ENCODE data around the gene AGFG1.

Gene AGFG1

DNA sequence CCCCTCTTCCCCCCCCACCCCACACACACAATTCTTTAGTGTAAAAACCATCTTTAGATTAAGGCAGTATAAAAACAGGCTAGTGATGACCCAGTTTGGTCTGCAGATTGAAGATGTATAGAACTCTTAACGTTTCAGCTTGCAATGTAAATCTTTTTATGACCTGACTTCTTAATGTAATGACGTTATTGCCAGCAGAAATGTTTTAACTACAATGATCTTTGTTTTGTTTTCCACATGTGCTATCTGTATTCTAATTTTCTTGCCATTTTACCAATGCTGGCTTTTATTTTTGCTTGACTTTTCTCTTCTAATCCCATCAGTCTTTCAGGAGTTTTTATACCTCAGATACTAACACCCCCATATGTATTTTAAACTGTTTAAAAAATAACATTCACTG, 25.2 kb downstream of the AGFG1 start:
- TF ChIP-seq CTCF (IDR thresholded peaks at IDR 0.05), result no peak
- H3K27ac ChIP-seq, result no peak overlapping the region
- no peak for DNase-seq (ENCODE audit: low spot score)
- no peak overlapping the region for H3K4me3 ChIP-seq

GRCh38 chr2:227499627-227500300, 27.8 kb downstream of the AGFG1 start:
- DNase-seq (ENCODE audit: low spot score), result no peak
- no peak for TF ChIP-seq CTCF (IDR thresholded peaks at IDR 0.05)
- no peak overlapping the region for H3K27ac ChIP-seq
- H3K4me3 ChIP-seq, result no peak overlapping the region

- Histone ChIP-seq H3K27ac (no peak overlapping the region), H3K4me3 (no peak overlapping the region)
- DNase-seq (ENCODE audit: low spot score), result no peak
- no peak for TF ChIP-seq CTCF (IDR thresholded peaks at IDR 0.05)
Observed at GRCh38 chr2:227500301-227500630, 28.3 kb downstream of the AGFG1 start.

DNA sequence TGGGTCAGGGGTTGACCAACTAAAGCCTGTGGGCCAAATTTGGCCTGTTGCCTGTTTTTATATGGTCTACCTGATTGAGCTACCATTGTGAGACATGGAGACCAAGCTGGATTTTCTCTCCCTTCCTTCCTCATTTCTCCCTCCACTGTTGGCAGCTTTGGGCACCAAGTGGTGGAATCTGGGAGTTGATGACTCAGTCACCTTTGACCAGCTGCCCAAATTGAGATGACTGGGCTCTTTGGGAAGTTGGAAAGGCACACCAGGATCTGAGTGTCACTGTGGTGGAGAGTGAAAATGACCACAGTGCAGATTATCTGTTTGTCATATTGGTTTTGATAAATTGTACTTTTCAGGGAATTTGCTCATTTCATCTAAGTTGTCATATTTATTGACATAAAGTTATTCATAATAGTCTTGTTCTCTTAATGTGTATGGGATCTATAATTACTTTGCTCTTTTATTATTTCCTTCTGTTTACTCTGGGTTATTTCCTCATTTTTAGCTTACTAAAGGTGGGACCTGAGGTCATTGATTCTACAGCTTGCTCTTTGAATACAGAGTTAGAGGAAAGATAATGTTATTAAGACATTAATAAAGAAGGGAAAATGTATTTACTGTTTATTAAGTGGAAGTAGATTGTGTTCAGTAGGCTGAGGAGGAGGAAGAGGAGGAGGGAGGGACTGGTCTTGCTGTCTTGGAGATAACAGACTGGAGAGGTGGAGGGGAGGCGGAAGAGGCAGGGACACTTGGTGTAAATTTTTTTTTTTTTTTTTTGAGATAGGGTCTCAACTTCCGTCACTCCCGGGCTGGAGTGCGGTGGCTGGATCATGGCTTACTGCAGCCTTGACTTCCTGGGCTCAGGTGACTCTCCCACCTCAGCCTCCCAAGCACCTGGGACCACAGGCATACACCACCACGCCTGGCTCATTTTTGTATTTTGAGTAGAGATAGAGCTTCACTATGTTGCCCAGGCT, 31.8 kb downstream of the AGFG1 start:
- TF ChIP-seq CTCF (IDR thresholded peaks at IDR 0.05), result no peak
- no peak for DNase-seq (ENCODE audit: low spot score)
- H3K4me3 ChIP-seq, result no peak overlapping the region
- peak overlapping the region in 1 of 2 donors; percentile 35 for H3K27ac ChIP-seq

DNA sequence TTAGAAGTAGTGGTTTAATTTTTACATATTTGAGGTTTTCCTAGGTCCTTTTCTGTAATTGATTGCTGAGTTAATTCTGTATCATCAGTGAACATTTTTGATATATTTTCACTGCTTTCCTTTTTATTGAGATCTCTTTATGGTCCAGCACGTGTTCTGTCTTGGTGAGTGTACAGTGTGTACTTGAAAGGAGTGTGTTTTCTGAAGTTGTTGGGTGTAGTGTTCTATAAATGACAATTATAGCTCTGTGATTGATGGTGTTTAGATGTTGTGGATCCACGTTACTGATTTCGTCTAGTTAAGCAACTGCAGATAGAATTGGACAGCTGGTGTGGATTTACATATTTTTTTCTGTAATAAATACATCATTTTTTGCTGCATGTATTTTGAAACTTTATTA, 32.7 kb downstream of the AGFG1 start:
- TF ChIP-seq CTCF (IDR thresholded peaks at IDR 0.05), result no peak
- no peak for DNase-seq (ENCODE audit: low spot score)
- H3K27ac ChIP-seq, result no peak overlapping the region
- no peak overlapping the region for H3K4me3 ChIP-seq

DNA sequence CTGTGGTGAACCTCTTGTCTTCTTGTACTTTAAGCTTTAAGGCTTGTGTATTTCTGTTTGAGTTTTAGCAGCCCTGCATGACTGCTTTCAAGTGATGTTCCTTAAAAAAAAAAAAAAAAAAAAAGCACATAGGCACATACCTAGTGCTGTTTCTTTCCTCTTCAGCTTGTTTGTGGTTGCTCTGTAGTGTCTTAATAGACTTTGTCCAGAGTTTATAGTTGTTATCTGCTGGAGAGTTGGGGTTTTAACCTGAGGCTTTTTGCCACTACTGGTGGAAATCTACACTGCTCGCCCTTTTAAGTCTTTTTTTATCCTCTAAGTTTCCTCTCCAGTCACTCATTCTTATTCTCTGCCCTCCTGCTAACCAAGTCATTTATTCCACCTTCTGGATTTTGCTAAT, 34.5 kb downstream of the AGFG1 start:
- DNase-seq (ENCODE audit: low spot score), result no peak
- no peak overlapping the region for H3K27ac ChIP-seq
- no peak for TF ChIP-seq CTCF (IDR thresholded peaks at IDR 0.05)
- H3K4me3 ChIP-seq, result no peak overlapping the region

GRCh38 chr2:227507963-227508362, 36.0 kb downstream of the AGFG1 start:
- no peak for TF ChIP-seq CTCF (IDR thresholded peaks at IDR 0.05)
- H3K4me3 ChIP-seq, result no peak overlapping the region
- H3K27ac ChIP-seq, result no peak overlapping the region
- DNase-seq (ENCODE audit: low spot score), result no peak

Measured in coronary artery (tissue), 2 donors.